Loucy (cell line): Measurements from ENCODE around the gene GLDN.

Experiments
- H2AFZ ChIP-seq: fragments of 200-600 bp; sonication (generic); 2 replicates; pipeline ENCODE4 v1.6.0; 2016; ENCODE audit warnings: antibody characterized with exemption, mild to moderate bottlenecking, low read length, moderate library complexity
- H3F3A ChIP-seq: fragments of 200-600 bp; 2 replicates; pipeline ENCODE4 v1.6.0; 2016; ENCODE audit warnings: antibody characterized with exemption, low read depth, mild to moderate bottlenecking
- H3K27me3 ChIP-seq: fragments of 200-600 bp; sonication (generic); 2 replicates; pipeline ENCODE4 v1.6.1; 2014; ENCODE audit warnings: low read length, mild to moderate bottlenecking; ENCODE audit not compliant: insufficient read depth, poor library complexity, severe bottlenecking
- H3K36me3 ChIP-seq: fragments of 200-600 bp; sonication (generic); 2 replicates; pipeline ENCODE4 v1.6.1; 2016; ENCODE audit warnings: low read length; ENCODE audit not compliant: insufficient read depth
- H3K4me1 ChIP-seq: fragments of 200-600 bp; sonication (generic); 2 replicates; pipeline ENCODE4 v1.5.1; 2014; ENCODE audit warnings: low read length, mild to moderate bottlenecking; ENCODE audit not compliant: insufficient read depth, poor library complexity, severe bottlenecking
- H3K4me2 ChIP-seq: fragments of 200-600 bp; sonication (generic); 2 replicates; pipeline ENCODE4 v1.6.0; 2014; ENCODE audit warnings: antibody characterized with exemption, low read length, low read depth, mild to moderate bottlenecking; ENCODE audit not compliant: poor library complexity, severe bottlenecking
- H3K4me3 ChIP-seq: fragments of 200-600 bp; sonication (generic); 2 replicates; pipeline ENCODE4 v1.5.1; 2014; ENCODE audit warnings: low read length, mild to moderate bottlenecking, mixed read lengths; ENCODE audit not compliant: poor library complexity, severe bottlenecking
- H3K79me2 ChIP-seq: fragments of 200-600 bp; sonication (generic); 2 replicates; pipeline ENCODE4 v1.6.1; 2014; ENCODE audit warnings: low read length; ENCODE audit not compliant: insufficient read depth
- H3K9ac ChIP-seq: fragments of 200-600 bp; sonication (generic); 2 replicates; pipeline ENCODE4 v1.6.0; 2014; ENCODE audit warnings: mild to moderate bottlenecking, low read depth, low read length, moderate library complexity; ENCODE audit not compliant: poor library complexity, severe bottlenecking
- H3K9me2 ChIP-seq: fragments of 200-600 bp; sonication (generic); replicated peaks from 2 replicates; pipeline ENCODE4 v1.6.1; 2016; ENCODE audit warnings: low read depth, low read length, mixed read lengths
- H3K9me3 ChIP-seq: fragments of 200-600 bp; sonication (generic); 2 replicates; pipeline ENCODE4 v1.6.1; 2014; ENCODE audit warnings: mild to moderate bottlenecking, antibody characterized with exemption, low read length, low read depth; ENCODE audit not compliant: insufficient read depth
- H4K20me1 ChIP-seq: fragments of 200-600 bp; sonication (generic); 2 replicates; pipeline ENCODE4 v1.6.0; 2014; ENCODE audit warnings: antibody characterized with exemption, low read length, mild to moderate bottlenecking; ENCODE audit not compliant: insufficient read depth, poor library complexity, severe bottlenecking
- CTCF ChIP-seq: fragments of 200-600 bp; sonication (generic); conservative IDR thresholded peaks from 2 replicates; pipeline ENCODE4 v1.5.1; 2014; ENCODE audit warnings: mild to moderate bottlenecking, antibody characterized with exemption, low read length
- EZH2phosphoT487 ChIP-seq: fragments of 200-600 bp; IDR thresholded peaks from 2 replicates; pipeline ENCODE4 v1.6.1; 2018; ENCODE audit warnings: antibody characterized with exemption, mild to moderate bottlenecking, moderate library complexity, borderline replicate concordance

Gene GLDN

GRCh38 chr15:51350723-51351122, 9.3 kb downstream of the GLDN start:
- H3K79me2 ChIP-seq = no peaks in the 10 kb centered on the region
- no peak for TF ChIP-seq CTCF
- H3F3A ChIP-seq = no peaks in the 10 kb centered on the region
- no peaks in the 10 kb centered on the region for H4K20me1 ChIP-seq
- no peaks in the 10 kb centered on the region for H3K9me2 ChIP-seq
- no peaks in the 10 kb centered on the region for H3K27me3 ChIP-seq
- H3K4me1 ChIP-seq = no peaks in the 10 kb centered on the region
- H3K36me3 ChIP-seq = no peaks in the 10 kb centered on the region
- H2AFZ ChIP-seq = no peak overlapping the region
- no peak overlapping the region for H3K4me2 ChIP-seq
- no peak overlapping the region for H3K4me3 ChIP-seq
- H3K9ac ChIP-seq = no peak overlapping the region
- H3K9me3 ChIP-seq = no peaks in the 10 kb centered on the region

GRCh38 chr15:51353976-51354375, 12.5 kb downstream of the GLDN start:
- H3K4me3 ChIP-seq = no peak overlapping the region
- no peak overlapping the region for H3K4me2 ChIP-seq
- H3K79me2 ChIP-seq = no peaks in the 10 kb centered on the region
- no peaks in the 10 kb centered on the region for H4K20me1 ChIP-seq
- H3K9me2 ChIP-seq = no peaks in the 10 kb centered on the region
- H2AFZ ChIP-seq = no peak overlapping the region
- TF ChIP-seq CTCF (no peak), EZH2phosphoT487 (no peak)
- H3K27me3 ChIP-seq = no peaks in the 10 kb centered on the region
- no peaks in the 10 kb centered on the region for H3K4me1 ChIP-seq
- no peaks in the 10 kb centered on the region for H3K36me3 ChIP-seq
- no peaks in the 10 kb centered on the region for H3K9me3 ChIP-seq
- H3F3A ChIP-seq = no peaks in the 10 kb centered on the region
- no peak overlapping the region for H3K9ac ChIP-seq

- no peaks in the 10 kb centered on the region for H3K9me2 ChIP-seq
- no peaks in the 10 kb centered on the region for H3F3A ChIP-seq
- no peaks in the 10 kb centered on the region for H3K4me1 ChIP-seq
- no peaks in the 10 kb centered on the region for H4K20me1 ChIP-seq
- TF ChIP-seq CTCF (no peak), EZH2phosphoT487 (no peak)
- no peaks in the 10 kb centered on the region for H3K9me3 ChIP-seq
- no peak overlapping the region for H2AFZ ChIP-seq
- H3K79me2 ChIP-seq = no peaks in the 10 kb centered on the region
- H3K4me2 ChIP-seq = no peak overlapping the region
- H3K36me3 ChIP-seq = no peaks in the 10 kb centered on the region
- no peak overlapping the region for H3K9ac ChIP-seq
- H3K27me3 ChIP-seq = no peaks in the 10 kb centered on the region
- no peak overlapping the region for H3K4me3 ChIP-seq
Measured at GRCh38 chr15:51355096-51355495, 13.6 kb downstream of the GLDN start.
